GM12873 (cell line): Measurements from ENCODE around the gene PTH.

Source experiments
- TF ChIP-seq, protein P1 (sequence below): IDR thresholded peaks from 2 replicates; pipeline ENCODE4 v1.5.1; 2012; ENCODE audit warnings: low read depth, mild to moderate bottlenecking, moderate library complexity, low read length, control low read depth; ENCODE audit not compliant: insufficient read depth; ENCODE audit errors: missing control alignments

Gene PTH

DNA sequence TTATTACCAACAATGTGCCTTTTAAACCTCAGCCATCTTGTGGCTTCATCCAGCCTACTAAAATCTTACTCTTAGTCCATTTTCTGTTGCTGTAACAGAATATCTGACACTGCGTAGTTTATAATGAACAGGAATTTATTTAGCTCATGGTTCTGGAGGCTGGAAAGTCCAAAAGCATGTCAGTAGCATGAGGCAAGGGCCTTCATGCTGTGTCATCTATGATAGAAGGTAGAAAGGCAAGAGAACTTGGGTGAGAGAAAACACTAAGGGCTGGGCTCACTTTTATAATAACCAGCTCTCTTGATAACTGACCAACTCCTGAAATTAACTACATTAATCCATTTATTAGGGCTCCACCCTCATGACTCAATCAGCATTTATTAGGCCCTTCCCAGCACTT lies 46.3 kb downstream of the PTH start:
- TF ChIP-seq, protein P1, sequence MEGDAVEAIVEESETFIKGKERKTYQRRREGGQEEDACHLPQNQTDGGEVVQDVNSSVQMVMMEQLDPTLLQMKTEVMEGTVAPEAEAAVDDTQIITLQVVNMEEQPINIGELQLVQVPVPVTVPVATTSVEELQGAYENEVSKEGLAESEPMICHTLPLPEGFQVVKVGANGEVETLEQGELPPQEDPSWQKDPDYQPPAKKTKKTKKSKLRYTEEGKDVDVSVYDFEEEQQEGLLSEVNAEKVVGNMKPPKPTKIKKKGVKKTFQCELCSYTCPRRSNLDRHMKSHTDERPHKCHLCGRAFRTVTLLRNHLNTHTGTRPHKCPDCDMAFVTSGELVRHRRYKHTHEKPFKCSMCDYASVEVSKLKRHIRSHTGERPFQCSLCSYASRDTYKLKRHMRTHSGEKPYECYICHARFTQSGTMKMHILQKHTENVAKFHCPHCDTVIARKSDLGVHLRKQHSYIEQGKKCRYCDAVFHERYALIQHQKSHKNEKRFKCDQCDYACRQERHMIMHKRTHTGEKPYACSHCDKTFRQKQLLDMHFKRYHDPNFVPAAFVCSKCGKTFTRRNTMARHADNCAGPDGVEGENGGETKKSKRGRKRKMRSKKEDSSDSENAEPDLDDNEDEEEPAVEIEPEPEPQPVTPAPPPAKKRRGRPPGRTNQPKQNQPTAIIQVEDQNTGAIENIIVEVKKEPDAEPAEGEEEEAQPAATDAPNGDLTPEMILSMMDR = no peak

DNA sequence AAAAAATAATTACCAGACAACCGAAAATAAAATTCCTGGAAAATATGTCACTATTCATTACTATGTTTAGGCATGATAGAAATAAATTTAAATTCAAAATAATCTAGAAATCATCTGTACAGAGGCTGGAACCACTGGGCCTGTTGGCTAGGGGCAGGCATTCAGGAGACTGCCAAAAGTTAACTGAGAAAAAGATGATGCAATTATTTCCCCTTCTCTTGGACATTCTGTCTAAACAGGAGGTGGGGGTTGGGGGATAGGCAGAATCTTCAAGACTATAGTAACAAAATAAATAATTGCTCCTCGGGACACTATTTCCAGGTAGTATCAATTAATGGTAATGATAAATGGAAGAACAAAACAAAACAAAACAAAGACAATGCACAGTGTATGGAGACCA lies 46.9 kb downstream of the PTH start:
- TF ChIP-seq, protein P1 = no peak

DNA sequence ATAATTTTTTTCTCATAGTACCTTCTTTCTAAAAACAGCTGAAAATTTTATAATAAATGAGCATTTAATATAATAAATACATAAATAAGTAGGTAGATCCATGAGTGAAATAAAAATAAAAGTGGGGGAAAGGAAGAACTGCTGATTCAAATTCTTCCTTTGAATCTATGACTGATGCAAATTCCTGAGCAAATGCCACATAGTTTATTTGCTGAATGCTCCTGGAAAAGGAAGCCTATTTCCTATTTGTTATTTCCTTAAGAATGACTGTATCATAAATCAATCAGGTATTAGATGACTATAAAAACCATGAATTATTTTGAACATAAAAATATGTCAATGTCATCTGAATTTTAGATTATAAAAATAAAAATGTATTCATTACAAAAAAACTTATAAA lies 49.4 kb downstream of the PTH start:
- TF ChIP-seq, protein P1 = no peak

DNA sequence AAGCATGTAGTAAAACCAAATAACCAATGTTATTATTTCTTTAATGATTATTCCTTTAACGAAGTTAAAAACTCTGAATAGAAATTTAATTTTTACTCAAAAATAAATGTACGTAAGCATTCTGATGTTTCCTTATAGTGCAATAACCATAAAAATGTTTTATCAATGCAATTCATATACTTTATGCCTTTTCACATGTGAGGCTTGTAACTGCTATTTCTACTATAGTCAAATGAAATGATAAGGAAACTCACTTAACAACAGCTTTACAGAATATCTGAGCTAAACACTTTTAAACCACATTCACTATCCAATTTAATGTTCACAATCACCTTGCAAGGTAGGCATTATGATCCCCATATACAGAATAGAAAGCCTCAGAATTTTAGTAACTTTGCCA lies 50.2 kb downstream of the PTH start:
- TF ChIP-seq, protein P1 = no peak
